Lower lobe of right lung (tissue), 2 donors: ENCODE results near the gene UMODL1. TPM values are rescaled to one million over a fixed set of nuclear protein-coding genes. Genes with fewer than 3 reads are reported as not detected.
A peak's percentile ranks its signal among the peaks of the same experiment; 100 is the strongest.

Source experiments
- ATAC-seq, 2 donors: fragments of 200-7000 bp; cut with Tn5 transposase; one replicate each; pipeline ENCODE4 v1.9.1; 2020 to 2022; ENCODE audit warnings: mild to moderate bottlenecking in 2 of 2, moderate library complexity in 2 of 2
- DNase-seq: peaks from one replicate; pipeline ENCODE4 v3.0.0-alpha.2; 2020
- H3K27ac ChIP-seq: fragments of 200-600 bp; one replicate; pipeline ENCODE4 v1.8.0; 2022
- H3K27me3 ChIP-seq: fragments of 200-600 bp; one replicate; pipeline ENCODE4 v1.8.0; 2022; ENCODE audit warnings: low read depth
- H3K36me3 ChIP-seq: fragments of 200-600 bp; one replicate; pipeline ENCODE4 v1.8.0; 2022; ENCODE audit warnings: mild to moderate bottlenecking
- H3K4me1 ChIP-seq: fragments of 200-600 bp; one replicate; pipeline ENCODE4 v1.8.0; 2022
- H3K4me3 ChIP-seq: fragments of 200-600 bp; one replicate; pipeline ENCODE4 v1.8.0; 2022; ENCODE audit warnings: mild to moderate bottlenecking
- H3K9me3 ChIP-seq: fragments of 200-600 bp; one replicate; pipeline ENCODE4 v1.8.0; 2022
- intact Hi-C: fragments of 100-400 bp; cut with DNase I; formaldehyde crosslinking; loops from one replicate; pipeline ENCODE4 v1.11.0; 2022
- total RNA-seq: library from RNA; stranded (reverse); fragmentation: NEBNext Ultra II Directional; extraction: Animal tissue kit (Norgen Biotek cat#: 25700); gene quantifications from one replicate; pipeline ENCODE4 v1.2.1, GENCODE V29; 2021
- TF ChIP-seq, protein P1 (sequence below): fragments of 200-600 bp; IDR thresholded peaks from one replicate; pipeline ENCODE4 v1.8.0; 2022; ENCODE audit warnings: antibody characterized with exemption, mild to moderate bottlenecking
- donor health status: DM: no; HTN: yes; CAD: no; lungs with severe emphysema.

Gene UMODL1
- total RNA-seq, 1 donor from 2014 or later, result 0.50 TPM

DNA sequence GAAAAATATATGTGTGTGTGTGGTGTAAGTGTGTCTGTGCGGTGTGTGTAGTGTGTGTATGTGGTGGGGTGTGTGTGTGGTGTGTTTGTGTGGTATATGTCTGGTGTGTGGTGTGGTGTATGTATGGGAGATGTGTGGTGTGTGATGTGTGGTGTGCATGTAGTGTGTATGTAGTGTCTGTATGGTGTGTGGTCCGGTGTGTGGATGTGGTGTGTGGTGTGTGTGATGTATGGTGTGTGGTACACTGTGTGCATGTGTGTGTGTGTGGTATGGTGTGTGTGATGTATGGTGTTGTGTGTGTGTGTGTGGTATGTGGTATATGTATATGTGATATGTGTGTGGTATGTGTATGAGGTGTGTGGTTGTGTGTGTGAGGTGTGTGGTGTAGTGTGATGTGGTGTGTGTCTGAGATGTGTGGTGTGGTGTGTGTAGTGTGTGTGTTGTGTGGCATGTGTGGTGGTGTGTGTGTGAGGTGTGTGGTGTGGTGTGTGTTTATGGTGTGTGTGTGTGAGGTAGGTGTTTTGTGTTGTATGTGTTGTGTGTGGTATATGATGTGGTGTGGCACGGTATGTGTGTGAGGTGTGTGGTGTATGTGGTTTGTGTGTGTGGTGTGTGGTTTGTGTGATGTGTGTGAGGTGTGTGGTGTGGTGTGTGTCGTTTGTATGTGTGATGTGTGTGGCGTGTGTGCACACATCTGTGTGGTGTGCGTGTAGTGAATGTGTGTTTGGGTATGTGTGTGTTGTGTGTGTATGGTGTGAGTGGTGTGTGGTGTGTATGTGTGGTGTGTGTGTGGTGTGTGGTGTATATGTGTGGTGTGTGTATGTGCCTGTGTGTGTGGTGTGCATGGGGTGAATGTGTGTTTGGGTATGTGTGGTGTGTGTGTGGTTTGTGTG lies 112.5 kb downstream of the UMODL1 start:
- DNase-seq, result no peak
- no peaks in the 10 kb centered on the region for H3K36me3 ChIP-seq
- no peaks in the 10 kb centered on the region for H3K9me3 ChIP-seq
- H3K27ac ChIP-seq, result no peak overlapping the region
- H3K4me3 ChIP-seq, result no peak overlapping the region
- ATAC-seq, result no peak
- no peaks in the 10 kb centered on the region for H3K27me3 ChIP-seq
- TF ChIP-seq, protein P1, sequence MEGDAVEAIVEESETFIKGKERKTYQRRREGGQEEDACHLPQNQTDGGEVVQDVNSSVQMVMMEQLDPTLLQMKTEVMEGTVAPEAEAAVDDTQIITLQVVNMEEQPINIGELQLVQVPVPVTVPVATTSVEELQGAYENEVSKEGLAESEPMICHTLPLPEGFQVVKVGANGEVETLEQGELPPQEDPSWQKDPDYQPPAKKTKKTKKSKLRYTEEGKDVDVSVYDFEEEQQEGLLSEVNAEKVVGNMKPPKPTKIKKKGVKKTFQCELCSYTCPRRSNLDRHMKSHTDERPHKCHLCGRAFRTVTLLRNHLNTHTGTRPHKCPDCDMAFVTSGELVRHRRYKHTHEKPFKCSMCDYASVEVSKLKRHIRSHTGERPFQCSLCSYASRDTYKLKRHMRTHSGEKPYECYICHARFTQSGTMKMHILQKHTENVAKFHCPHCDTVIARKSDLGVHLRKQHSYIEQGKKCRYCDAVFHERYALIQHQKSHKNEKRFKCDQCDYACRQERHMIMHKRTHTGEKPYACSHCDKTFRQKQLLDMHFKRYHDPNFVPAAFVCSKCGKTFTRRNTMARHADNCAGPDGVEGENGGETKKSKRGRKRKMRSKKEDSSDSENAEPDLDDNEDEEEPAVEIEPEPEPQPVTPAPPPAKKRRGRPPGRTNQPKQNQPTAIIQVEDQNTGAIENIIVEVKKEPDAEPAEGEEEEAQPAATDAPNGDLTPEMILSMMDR, result no peak
- peaks cover 16% of the 10 kb centered on the region for H3K4me1 ChIP-seq
- intact Hi-C loops, result no loop called here

DNA sequence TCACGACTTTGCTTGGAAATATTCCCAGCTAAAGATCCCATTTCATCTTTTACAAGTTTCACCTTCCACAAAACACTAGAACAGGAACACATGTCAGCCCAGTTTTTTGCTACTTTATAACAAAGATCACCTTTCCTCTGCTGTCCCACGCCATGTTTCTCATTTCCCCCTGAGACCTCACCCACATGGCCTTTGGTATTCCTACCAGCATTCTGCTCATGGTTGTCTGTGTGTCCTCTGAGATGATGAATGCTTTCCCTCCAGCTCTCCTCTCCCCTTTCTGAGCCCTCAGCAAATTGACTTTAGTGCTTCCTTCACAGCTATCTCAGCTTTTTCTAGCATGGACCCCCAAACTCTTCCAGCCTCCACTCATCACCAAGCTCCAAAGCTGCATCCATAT lies 115.5 kb downstream of the UMODL1 start:
- intact Hi-C loops, result no loop called here
- Histone ChIP-seq H3K4me3 (no peak overlapping the region), H3K27me3 (no peaks in the 10 kb centered on the region), H3K9me3 (no peaks in the 10 kb centered on the region), H3K36me3 (no peaks in the 10 kb centered on the region), H3K27ac (no peak overlapping the region), H3K4me1 (peaks cover 37% of the 10 kb centered on the region)
- DNase-seq (no peak), ATAC-seq (no peak)
- TF ChIP-seq, protein P1, result no peak

DNA sequence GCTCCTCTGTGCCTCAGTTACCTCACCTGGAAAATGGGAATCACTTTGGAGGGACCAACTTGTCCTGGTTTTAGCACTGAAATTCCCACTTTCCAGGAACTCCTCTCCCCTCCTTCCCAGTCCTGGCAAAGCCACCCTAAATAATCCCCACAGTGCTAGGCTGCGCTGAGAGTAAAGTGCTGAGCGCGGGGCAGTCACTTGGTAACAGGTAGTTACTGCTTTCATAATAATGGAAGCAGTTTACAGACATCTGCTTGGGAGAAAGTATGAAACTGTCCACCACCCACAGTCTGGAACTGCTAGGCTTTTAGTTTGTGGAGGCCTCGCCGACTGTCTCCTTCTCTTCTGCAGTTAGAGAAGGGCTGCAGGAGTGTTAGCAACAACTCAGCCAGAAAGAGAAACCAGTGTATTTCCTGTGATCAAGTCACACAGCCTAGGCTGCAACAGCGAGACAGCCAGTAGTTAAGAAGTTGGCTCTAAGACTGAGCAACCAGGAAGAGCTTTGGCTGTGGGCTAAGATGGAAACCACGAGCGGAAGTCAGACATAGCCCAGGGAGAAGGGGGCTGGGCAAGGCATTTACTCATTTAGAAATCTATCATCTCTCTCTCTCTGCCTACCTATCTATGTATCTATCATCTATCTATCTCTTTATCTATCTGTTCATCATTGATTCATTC lies 117.0 kb downstream of the UMODL1 start:
- Histone ChIP-seq H3K36me3 (no peaks in the 10 kb centered on the region), H3K9me3 (no peaks in the 10 kb centered on the region), H3K4me1 (peaks cover 41% of the 10 kb centered on the region), H3K27me3 (no peaks in the 10 kb centered on the region), H3K27ac (peak overlapping the region; percentile 81), H3K4me3 (no peak overlapping the region)
- TF ChIP-seq, protein P1, result no peak
- ATAC-seq, result peak; percentile 81 to 86
- peak; percentile 71 for DNase-seq
- intact Hi-C loops, result no loop called here

DNA sequence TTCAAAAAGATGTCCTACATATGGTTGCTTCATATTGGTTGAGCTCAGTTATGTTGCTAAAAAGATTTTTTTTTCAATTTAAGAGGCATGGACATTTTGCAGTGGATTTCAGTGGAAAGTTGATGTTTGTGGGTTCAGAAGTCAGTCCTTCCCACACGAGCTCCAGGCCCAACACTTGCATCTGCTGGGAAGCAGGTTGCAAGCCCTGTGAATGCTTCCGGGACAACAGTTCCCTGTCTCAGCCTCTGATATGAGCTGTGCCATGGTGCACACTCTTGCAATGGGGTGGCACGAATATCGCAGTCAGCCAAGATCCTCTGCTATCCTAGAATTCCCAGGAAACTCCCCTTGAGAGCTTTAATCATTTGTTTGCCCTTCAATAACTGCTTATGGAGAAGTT lies 117.5 kb downstream of the UMODL1 start:
- no peaks in the 10 kb centered on the region for H3K27me3 ChIP-seq
- no peak overlapping the region for H3K4me3 ChIP-seq
- no peak for DNase-seq
- peak overlapping the region; percentile 81 for H3K27ac ChIP-seq
- no peaks in the 10 kb centered on the region for H3K9me3 ChIP-seq
- H3K4me1 ChIP-seq, result peaks cover 46% of the 10 kb centered on the region
- H3K36me3 ChIP-seq, result no peaks in the 10 kb centered on the region
- intact Hi-C loops, result no loop called here
- ATAC-seq, result no peak
- TF ChIP-seq, protein P1, result no peak

DNA sequence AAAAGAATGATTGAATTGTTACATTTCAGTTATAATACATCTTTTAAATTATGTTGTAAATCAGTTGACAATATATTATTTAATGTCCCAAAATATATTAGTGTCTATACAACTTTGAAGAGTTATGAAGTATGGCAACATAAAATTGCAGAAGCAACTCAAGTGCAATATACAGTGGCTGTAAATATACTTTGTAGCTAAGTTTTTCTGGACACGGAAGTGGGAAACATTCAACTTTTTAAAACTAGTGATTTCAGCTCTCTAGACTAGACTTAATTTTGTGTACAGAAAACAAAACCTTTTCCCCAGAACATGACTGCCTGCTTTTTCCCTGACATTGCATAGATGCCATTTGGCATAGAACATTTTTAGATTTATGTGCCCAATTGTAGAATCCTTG lies 118.3 kb downstream of the UMODL1 start:
- no peak for DNase-seq
- Histone ChIP-seq H3K9me3 (no peaks in the 10 kb centered on the region), H3K27me3 (no peaks in the 10 kb centered on the region), H3K27ac (peak overlapping the region; percentile 81), H3K4me3 (no peak overlapping the region), H3K4me1 (peaks cover 50% of the 10 kb centered on the region), H3K36me3 (no peaks in the 10 kb centered on the region)
- TF ChIP-seq, protein P1, result no peak
- intact Hi-C loops, result no loop called here
- ATAC-seq, result no peak
